ENCODE data around the gene MTCH1. TPM values are rescaled to one million over a fixed set of nuclear protein-coding genes. Genes with fewer than 3 reads are reported as not detected.

The MTCH1 gene
- total RNA-seq, 1 experiment from 2014 or later: 161 TPM

DNA sequence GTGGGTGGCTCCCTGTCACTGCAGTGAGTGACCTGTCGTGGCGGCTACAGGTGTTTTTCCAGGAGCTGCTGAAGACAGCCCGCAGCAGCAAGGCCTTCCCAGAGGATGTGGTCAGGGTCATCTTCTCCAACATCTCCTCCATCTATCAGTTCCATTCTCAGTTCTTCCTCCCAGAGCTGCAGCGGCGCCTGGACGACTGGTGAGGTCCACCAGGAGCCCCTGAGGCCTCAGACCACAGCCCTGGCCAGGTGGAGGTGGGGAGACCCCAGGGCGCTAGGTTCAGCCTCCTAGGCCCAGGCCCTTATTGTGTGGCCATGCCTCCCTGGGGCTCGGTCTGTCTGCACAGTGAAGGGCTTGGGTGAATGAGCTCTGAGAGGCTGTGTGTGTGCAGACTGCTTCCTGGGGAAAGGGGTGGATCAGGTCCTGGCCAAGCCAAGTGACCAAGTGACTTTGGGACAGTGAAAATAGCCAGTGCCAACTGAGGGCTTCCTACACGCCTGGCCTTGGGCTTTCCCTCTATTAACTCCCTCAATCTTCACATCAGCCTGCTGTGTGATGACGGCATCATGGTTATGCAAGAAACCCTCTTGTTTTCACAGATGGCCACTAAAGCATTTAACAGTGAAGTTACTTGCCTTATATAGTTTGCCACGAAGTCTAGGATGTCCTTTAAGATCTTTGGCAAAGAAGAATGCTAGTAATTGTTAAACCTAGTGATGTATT, 25.8 kb upstream of the MTCH1 start:
- POLR2A ChIA-PET: no interaction called here
- no peak for DNase-seq (ENCODE audit: low read depth, low spot score)
- no peaks in the 10 kb centered on the region for H3K9me3 ChIP-seq (ENCODE audit: control insufficient read depth in 1 of 2, insufficient read depth in 1 of 2, low read depth in 1 of 2, low read length in 2 of 2)

More for the DNA sequence above, 25.8 kb upstream of the MTCH1 start:
- Histone ChIP-seq H3K27me3 (ENCODE audit: insufficient read depth, low read length) (no peaks in the 10 kb centered on the region), H4K20me1 (ENCODE audit: insufficient read depth) (no peaks in the 10 kb centered on the region), H3K9ac (ENCODE audit: low read length) (no peak overlapping the region), H3K27ac (ENCODE audit: low read depth, low read length) (no peak overlapping the region), H3K4me1 (ENCODE audit: control insufficient read depth in 1 of 2, insufficient read depth in 2 of 2, low read length in 2 of 2) (no peaks in the 10 kb centered on the region), H3K79me2 (ENCODE audit: insufficient read depth, low read length) (no peaks in the 10 kb centered on the region), H3K9me2 (ENCODE audit: insufficient read depth) (no peaks in the 10 kb centered on the region), H2AFZ (ENCODE audit: low read depth, low read length, poor library complexity, severe bottlenecking) (no peak overlapping the region), H3K4me2 (ENCODE audit: low read length) (no peak overlapping the region), H3K4me3 (replicated peaks in 1 of 2; ENCODE audit: low read depth in 1 of 2, low read length in 2 of 2) (no peak overlapping the region), H3K36me3 (ENCODE audit: control insufficient read depth in 1 of 2, insufficient read depth in 2 of 2, low read length in 2 of 2) (no peaks in the 10 kb centered on the region)
- no TSS peak for BruUV-seq (replicated peaks)
- ChIA-PET CTCF (no interaction called here), RAD21 (ENCODE audit: low non-redundant PET in 1 of 2, low total read pairs in 2 of 2, uncharacterized antibody in 2 of 2, unreplicated experiment in 2 of 2) (no interaction called here)
- no peak for TF ChIP-seq JUND (IDR thresholded peaks at IDR 0.05)
- TF ChIP-seq EZH2phosphoT487 (IDR thresholded peaks at IDR 0.05; ENCODE audit: borderline replicate concordance): no peak
- TF ChIP-seq POLR2A (IDR thresholded peaks at IDR 0.05; ENCODE audit: borderline replicate concordance, extremely low read depth, insufficient read depth, insufficient read length): no peak
- TF ChIP-seq SRF (IDR thresholded peaks at IDR 0.05; ENCODE audit: low read depth): no peak
- TF ChIP-seq, protein P1, sequence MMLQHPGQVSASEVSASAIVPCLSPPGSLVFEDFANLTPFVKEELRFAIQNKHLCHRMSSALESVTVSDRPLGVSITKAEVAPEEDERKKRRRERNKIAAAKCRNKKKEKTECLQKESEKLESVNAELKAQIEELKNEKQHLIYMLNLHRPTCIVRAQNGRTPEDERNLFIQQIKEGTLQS (IDR thresholded peaks at IDR 0.05): no peak
- TF ChIP-seq YY1 (IDR thresholded peaks at IDR 0.05; ENCODE audit: extremely low read depth, insufficient replicate concordance, low read depth, low read length): no peak
- no peak for TF ChIP-seq EZH2 (IDR thresholded peaks at IDR 0.05)
- TF ChIP-seq, protein P2, sequence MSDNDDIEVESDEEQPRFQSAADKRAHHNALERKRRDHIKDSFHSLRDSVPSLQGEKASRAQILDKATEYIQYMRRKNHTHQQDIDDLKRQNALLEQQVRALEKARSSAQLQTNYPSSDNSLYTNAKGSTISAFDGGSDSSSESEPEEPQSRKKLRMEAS (IDR thresholded peaks at IDR 0.05): no peak
- no peak for TF ChIP-seq SIN3A (IDR thresholded peaks at IDR 0.05; ENCODE audit: low read depth)
- TF ChIP-seq ELF1 (IDR thresholded peaks at IDR 0.05; ENCODE audit: borderline replicate concordance, low read depth): no peak
- no peak for TF ChIP-seq CEBPB (IDR thresholded peaks at IDR 0.05; ENCODE audit: low read depth)
- TF ChIP-seq, protein P3, sequence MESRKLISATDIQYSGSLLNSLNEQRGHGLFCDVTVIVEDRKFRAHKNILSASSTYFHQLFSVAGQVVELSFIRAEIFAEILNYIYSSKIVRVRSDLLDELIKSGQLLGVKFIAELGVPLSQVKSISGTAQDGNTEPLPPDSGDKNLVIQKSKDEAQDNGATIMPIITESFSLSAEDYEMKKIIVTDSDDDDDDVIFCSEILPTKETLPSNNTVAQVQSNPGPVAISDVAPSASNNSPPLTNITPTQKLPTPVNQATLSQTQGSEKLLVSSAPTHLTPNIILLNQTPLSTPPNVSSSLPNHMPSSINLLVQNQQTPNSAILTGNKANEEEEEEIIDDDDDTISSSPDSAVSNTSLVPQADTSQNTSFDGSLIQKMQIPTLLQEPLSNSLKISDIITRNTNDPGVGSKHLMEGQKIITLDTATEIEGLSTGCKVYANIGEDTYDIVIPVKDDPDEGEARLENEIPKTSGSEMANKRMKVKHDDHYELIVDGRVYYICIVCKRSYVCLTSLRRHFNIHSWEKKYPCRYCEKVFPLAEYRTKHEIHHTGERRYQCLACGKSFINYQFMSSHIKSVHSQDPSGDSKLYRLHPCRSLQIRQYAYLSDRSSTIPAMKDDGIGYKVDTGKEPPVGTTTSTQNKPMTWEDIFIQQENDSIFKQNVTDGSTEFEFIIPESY (IDR thresholded peaks at IDR 0.05; ENCODE audit: extremely low read depth, insufficient replicate concordance, low read length): no peak
- TF ChIP-seq, protein P4, sequence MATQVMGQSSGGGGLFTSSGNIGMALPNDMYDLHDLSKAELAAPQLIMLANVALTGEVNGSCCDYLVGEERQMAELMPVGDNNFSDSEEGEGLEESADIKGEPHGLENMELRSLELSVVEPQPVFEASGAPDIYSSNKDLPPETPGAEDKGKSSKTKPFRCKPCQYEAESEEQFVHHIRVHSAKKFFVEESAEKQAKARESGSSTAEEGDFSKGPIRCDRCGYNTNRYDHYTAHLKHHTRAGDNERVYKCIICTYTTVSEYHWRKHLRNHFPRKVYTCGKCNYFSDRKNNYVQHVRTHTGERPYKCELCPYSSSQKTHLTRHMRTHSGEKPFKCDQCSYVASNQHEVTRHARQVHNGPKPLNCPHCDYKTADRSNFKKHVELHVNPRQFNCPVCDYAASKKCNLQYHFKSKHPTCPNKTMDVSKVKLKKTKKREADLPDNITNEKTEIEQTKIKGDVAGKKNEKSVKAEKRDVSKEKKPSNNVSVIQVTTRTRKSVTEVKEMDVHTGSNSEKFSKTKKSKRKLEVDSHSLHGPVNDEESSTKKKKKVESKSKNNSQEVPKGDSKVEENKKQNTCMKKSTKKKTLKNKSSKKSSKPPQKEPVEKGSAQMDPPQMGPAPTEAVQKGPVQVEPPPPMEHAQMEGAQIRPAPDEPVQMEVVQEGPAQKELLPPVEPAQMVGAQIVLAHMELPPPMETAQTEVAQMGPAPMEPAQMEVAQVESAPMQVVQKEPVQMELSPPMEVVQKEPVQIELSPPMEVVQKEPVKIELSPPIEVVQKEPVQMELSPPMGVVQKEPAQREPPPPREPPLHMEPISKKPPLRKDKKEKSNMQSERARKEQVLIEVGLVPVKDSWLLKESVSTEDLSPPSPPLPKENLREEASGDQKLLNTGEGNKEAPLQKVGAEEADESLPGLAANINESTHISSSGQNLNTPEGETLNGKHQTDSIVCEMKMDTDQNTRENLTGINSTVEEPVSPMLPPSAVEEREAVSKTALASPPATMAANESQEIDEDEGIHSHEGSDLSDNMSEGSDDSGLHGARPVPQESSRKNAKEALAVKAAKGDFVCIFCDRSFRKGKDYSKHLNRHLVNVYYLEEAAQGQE (IDR thresholded peaks at IDR 0.05; ENCODE audit: low read depth): no peak
- TF ChIP-seq ZNF274 (IDR thresholded peaks at IDR 0.05; ENCODE audit: low read depth, low read length): no peak
- intact Hi-C loops (cut with micrococcal nuclease): no loop called here
- no peak for ATAC-seq

Measured in HCT116 (cell line).